Stimulated activated CD4-positive, alpha-beta T cell treated with anti-CD3 and anti-CD28 coated beads, TNF-alpha, amount 100 ng/mL, for 24 hours (primary cell): ENCODE results near the gene ALG1L2.
"Not testable (repeated sequence)": the region's sequence is repeated elsewhere in the genome, so short reads cannot be mapped to it uniquely, and the experiment has no call there.

Experiments
- DNase-seq, 3 experiments: peaks; one replicate each; pipeline ENCODE4 v3.0.0-alpha.2; 2020; ENCODE audit warnings: low read depth in 3 of 3

The ALG1L2 gene, protein sequence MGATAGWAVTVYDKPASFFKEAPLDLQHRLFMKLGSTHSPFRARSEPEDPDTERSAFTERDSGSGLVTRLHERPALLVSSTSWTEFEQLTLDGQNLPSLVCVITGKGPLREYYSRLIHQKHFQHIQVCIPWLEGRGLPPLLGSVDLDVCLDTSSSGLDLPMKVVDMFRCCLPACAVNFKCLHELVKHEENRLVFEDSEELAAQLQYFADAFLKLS

DNA sequence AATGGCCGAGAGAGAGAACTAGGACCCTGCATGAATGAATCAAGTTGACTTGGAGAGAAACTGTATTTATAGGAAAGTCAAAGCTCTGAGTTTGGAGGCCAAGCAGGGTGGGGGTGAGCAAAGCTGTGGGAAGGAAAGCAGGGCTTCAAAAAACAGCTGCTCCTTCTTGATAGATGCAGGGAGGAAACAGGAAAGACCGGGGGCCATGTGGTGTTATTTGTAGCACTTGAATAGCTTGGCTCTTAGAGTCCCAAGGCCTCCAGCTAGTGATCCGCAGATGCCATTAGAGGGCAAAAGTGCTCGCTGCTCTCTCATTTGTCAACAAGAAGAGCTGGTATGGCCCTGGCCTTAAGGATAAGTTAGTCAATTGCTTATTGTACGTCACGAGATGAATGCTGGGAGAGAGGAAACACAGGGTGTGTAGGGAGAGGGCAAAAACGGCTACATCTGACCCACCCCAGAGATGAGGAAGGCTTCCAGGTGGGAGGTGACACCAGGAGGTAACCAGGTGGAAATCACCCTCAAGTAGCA, at the start of gene ALG1L2:
TSS of gene ALG1L2 (plus strand) at position 481 of the 531 bp plus-strand sequence. CDS start 186 bp downstream, outside the sequence.
- no peak for DNase-seq

DNA sequence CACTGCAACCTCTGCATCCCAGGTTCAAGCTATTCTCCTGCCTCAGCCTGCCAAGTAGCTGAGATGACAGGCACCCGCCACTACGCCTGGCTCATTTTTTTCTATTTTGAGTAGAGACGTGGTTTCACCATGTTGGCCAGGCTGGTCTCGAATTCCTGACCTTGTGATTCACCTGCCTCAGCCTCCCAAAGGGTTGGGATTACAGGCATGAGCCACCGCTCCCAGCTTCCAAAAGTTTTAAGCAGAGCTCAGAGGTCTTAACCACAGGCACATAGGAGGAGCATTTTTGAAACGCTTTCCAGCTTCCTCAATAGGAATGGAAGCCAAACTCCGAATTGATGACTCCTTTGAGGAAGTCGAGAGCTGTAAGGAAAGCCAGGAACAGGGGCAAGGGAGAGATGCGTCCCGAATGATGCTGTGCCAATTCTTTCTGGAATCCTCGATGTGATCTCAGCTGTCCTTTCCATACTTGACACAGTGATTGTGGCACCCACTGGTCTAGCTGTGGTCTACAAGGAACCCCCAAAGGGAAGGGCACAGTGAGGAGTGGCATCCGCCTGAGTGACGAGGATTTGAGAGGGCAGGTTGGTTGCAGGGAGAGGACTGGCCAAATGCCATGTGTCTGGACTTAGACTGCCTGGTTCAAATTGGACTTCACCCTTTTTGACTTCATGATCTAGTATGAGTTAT, 44.4 kb upstream of the ALG1L2 start:
- not testable (repeated sequence) for DNase-seq

DNA sequence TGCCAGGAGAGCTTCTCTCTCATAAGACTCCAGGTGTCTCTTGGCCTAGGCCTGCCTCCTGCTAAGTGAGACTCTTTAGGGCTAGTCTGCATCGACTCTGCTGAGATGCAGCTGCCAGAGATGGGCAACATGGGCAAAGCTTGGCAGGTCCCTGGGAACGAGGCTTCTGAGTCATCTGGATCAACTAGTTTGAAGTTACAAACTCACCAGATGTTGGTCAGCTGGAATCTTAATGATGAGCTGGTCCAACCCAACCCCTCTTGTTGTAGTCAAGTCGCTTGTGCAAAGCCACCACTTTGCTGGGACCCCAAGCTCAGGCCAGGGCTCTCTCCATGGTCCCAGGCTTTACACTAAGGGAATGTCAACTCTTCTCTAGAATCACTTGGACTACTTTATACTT, 38.9 kb upstream of the ALG1L2 start:
- DNase-seq, result not testable (repeated sequence)

DNA sequence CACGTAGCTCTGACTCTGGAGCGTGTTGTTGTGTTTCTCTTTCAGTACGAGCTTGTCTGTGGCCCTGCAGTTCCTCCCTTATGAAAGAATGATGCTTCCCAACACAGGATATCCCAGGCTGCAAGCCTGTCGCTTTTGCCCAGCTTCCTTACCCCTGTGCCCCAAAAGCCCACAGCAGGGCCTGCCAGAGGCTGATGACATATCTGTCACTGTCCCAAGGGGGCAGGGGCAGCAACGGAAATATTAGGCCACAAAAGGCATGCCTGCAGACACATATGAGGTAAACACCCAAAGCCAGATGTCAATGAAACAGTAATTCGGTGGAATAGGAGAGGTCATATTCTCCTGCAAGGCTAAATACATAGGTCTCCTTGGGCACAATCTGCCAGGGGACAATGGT, 38.0 kb upstream of the ALG1L2 start:
- not testable (repeated sequence) for DNase-seq

DNA sequence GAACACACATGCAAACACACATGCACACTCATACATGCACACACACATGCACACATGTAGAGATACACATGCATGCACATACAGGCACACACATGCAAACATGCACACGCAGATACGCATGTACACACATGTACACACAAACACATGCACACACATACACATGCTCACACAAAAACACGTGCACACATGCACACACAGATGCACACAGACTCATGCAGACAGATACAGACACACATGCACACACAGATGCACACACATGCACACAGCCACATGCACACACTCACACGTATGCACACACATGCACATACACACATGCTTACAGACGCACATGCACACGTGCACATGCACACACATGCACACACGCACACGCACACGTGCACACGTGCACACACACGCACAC, 37.3 kb upstream of the ALG1L2 start:
- DNase-seq, result no peak

DNA sequence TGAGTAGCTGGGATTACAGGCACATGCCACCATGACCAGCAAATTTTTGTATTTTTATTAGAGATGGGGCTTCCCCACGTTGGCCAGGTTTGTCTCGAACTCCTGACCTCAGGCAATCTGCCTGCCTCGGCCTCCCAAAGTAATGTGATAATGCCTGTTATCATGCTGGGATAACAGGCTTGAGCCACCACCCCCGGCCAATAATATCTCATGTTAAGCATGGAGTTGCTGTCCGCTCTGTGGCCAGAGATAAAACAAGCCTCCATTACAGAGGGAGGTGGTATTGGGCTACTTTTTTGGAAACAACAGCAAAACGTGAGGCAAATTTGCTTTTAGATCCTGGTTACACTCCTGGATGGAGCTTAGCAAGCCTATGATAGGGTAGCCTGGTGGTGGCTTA, 32.9 kb upstream of the ALG1L2 start:
- DNase-seq, result no peak

DNA sequence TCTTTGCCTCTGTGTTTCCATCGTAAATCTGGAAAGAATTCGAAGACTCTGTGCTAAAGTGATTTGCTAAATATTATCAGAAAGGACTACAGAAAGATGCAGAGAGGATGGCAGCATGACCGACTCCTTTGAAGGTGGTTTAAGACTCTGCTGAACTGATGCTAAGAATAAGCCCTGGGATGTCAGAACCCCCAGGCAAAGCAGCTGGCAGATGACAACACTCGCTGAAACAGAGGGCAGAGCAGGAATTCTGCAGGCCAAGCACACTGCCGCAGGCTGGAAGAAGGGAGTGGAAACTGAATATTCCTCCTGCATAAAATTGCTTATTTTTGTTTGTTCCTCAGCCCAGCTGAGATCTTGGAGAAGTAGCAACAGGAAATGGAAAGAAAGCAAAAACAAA, 29.3 kb upstream of the ALG1L2 start:
- not testable (repeated sequence) for DNase-seq

DNA sequence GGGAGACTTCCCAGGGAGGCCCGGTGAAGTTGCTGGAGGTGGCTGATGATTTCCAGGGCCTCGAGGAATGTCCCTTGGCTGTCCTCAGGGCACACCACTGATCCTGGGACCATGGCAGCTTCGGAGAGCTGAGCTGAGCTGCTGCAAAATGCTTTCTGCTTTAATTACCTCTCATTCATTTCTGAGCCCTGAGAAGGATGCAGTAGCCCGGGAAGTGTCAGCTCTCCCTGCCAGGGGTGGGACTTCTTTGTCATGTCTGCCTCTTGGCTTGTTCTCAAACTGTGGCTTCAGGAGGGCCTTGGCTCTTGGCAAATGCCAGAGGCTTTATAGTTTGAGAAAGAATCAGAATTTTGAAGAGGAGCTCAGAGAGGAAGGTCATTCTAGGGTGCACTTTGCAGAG, 28.7 kb upstream of the ALG1L2 start:
- not testable (repeated sequence) for DNase-seq

DNA sequence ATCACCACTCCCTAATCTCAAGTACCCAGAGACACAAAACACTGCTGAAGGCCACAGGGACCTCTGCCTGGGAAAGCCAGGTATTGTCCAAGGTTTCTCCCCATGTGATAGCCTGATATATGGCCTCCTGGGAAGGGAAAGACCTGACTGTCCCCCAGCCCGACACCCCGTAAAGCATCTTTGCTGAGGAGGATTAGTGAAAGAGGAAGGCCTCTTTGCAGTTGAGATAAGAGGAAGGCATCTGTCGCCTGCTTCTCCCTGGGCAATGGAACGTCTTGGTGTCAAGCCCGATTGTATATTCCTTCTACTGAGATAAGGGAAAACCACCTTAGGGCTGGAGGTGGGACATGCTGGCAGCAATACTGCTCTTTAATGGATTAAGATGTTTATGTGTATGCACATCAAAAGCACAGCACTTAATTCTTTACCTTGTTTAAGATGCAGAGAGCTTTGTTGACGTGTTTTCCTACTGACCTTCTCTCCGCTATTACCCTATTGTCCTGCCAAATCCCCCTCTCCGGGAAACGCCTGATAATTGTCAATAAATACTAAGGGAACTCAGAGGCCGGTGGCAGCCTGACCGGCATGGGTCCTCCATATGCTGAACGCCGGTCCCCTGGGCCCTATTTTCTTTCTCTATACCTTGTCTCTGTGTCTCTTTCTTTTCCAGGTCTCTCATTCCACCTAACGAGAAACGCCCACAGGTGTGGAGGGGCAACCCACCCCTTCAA, 23.9 kb upstream of the ALG1L2 start:
- DNase-seq, result not testable (repeated sequence)

DNA sequence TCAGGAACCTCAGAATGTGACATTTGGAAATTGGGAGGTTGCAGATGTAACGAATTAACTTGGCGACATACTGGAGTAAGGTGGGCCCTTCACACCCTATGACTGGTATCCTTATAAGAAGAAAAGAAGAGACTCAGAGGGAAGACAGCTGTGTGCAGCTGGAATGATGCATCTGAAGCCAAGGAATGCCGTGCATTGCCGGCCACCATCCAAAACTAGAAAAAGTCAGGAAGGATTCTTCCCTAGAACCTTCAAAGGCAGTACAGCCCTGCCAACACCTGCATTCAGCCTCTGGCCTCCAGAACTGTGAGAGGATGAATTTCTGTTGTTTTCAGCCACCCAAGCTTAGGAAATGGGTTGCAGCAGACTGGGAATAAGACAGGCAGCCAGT, 23.4 kb upstream of the ALG1L2 start:
- DNase-seq, result not testable (repeated sequence)

DNA sequence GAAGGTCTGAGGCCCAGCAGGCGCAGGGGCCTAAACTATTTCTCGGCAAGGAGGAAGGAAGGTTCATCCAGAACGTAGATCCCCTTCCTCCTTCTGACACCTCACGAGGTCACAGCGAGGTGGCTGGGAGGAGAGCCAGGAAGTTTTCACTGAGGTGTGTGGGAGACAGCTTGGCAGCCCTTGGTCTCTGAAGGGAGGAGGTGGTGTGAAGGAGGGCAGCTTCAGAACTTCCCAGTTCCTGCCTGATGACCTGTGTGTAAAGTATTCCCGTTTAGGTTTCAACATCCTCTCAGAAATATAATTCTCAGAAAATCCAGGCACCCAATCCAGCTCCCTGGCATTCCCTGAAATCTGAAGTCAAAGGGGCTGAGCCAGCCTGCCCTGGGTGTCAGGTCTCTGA, 22.9 kb upstream of the ALG1L2 start:
- DNase-seq, result not testable (repeated sequence)

DNA sequence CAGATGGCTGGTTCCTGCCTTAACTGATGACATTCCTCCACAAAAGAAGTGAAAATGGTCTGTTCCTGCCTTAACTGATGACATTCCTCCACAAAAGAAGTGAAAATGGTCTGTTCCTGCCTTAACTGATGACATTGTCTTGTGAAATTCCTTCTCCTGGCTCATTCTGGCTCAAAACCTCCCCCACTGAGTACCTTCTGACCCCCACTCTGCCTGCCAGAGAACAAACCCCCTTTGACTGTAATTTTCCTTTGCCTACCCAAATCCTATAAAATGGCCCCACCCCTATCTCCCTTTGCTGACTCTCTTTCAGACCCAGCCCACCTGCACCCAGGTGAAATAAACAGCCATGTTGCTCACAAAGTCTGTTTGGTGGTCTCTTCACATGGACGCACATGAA, 22.5 kb upstream of the ALG1L2 start:
- DNase-seq, result not testable (repeated sequence)

DNA sequence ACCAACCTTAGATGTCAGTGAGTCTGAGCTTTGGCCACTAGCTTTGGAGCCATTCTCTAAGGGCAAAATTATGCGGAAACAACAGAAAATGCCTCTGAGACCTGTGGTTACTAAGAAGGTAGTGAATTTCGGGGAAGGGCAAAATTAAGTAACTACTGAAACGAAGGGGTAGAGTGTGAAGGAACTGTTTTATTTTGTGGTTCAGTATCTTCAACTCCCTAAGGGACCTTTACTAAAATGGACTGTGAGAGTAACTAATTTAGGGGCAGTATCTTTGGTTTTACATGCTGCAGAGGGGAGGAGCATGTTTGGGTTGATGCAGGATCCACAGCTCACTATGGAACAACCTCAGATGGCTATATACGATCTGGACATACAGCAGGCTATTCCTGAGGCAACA, 8.0 kb upstream of the ALG1L2 start:
- no peak for DNase-seq

DNA sequence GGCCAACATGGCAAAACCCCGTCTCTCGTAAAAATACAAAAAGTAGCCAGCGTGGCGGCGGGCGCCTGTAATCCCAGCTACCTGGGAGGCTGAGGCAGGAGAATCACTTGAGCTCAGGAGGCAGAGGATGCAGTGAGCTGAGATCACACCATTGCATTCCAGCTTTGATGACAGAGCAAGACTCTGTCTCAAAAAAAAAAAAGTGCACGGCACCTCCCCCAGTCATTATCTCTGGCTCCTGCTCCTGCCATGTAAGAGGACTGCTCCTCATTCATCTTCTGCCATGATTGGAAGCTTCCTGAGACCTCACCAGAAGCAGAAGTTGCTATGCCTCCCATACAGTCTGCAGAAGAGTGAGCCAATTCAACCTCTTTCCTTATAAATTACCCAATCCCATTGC, 4.0 kb upstream of the ALG1L2 start:
- DNase-seq, result no peak

DNA sequence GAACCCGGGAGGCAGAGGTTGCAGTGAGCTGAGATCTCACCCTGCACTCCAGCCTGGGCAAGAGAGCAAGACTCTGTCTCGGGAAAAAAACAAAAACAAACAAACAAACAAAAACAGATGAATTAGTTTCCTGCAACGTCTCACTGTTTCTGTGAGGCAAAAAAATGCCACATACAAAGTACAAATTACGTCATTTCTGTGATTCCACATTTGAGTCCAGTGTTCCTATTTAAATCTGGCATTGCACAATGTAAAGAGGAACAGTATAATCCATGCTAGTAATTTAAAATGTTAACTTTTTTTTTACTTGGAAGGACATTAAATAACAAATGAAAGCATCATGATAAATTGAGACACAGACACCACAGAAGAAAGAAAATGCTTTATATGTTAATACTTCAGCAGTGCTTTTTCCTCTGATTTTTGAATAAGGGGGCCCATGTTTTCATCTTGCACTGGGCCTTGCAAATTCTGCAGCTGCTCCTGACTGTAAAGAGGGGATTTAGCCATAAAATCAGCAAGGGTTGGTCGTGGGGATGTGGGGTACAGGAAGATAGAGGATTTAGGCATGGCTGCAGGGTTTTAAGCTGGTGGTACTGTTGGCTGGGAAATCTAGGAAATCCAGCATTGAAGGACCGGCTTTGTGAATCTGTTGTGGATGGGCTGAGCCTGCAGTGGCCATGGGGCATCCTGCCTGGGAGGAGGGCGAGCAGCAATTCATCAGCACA, 1.9 kb downstream of the ALG1L2 start:
- not testable (repeated sequence) for DNase-seq

DNA sequence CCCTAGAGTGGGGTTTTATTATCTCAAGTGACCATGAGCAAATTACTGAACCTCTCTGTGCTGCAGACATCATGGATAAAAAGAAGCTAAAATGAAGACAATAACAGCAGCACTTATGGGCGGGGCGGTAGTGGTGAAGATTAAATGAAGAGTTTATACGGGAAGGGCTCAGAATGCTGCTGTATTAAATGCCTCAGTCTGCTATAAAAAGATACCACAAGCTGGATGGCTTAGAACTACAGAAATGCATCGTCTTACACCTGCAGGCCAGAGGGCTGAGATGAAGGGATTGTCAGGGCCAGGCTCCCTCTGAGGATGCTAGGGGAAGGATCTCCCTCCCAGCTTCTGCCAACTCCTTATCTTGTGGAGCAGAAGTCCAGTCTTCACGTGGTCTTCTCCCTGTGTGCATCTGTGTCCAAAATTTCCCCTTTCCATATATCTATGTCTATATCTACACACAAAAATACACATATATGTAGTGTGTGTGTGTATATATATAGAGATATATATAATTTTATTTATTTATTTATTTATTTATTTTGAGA, 2.9 kb downstream of the ALG1L2 start:
- DNase-seq, result no peak

DNA sequence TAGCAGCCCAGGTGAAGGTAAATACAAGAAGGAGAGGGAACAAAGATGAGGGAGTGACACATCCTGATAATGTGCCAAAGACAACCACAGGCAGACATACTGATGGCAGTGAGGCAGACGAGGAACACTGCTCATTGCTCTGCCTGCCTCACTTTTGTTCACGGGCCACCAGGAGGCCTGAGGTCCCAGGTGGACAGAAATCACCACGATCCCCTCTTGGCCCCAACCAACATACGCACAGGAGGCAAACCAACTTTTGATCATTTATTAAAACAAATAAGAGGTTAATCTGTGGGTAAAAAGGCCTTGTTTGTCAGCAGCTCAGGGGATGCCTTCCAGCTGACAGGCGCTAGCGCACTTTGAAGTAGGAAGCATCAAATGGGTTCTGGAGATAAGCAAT, 4.2 kb downstream of the ALG1L2 start:
- no peak for DNase-seq

DNA sequence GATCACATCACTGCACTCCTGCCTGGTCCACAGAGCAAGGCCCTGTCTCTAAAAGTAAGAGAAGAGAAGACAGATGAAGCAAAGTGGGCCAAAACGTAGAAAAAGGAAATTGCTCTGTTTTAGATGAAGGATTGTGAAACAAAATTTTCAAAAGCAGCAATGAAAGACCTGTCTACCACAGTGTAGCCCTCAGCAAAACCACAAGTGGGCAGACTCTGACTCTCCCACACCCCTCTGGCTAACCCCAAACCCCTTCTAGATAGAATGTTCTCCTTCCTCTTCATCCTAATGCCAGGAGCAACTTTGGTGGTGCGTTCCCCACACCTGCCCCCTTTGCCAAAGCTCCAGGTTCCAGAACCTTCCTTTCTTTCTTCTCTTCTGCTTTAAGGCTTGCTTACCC, 5.0 kb downstream of the ALG1L2 start:
- not testable (repeated sequence) for DNase-seq

DNA sequence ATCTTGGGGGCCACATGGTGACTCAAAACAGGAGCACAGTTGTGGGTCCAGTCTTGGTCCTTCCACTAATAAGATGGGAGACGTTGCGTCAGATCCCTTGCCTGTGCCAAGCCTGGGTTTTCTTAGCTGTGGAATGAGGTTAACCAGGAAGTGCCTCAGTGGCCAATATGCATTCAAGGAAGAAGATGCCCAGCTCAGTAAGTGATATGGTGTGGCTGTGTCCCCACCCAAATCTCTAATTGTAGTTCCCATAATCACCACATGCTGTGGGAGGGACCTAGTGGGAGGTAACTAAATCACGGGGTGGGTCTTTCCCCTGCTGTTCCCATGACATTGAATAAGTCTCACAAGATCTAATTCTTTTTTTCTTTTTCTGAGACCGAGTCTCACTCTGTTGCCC, 6.4 kb downstream of the ALG1L2 start:
- no peak for DNase-seq

DNA sequence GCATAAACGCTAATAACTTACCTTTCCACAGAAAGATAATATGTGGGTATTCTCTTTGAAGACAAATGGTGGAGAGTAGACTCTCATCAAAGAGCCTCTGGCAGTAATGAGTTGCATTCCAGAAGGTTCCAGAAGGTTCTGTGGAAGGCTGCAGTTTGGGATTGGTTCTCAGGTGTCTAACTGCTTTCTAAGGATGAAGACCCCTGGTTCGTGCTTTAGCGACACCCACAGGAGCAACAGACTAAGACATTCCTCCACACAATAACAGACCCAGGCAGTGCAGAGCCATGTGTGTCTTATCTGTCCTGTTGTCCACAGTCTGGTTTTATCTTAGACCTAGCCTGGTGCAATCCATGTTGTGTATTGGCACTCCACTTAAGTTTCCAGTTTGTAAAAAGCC, 9.1 kb downstream of the ALG1L2 start:
- DNase-seq, result not testable (repeated sequence)

DNA sequence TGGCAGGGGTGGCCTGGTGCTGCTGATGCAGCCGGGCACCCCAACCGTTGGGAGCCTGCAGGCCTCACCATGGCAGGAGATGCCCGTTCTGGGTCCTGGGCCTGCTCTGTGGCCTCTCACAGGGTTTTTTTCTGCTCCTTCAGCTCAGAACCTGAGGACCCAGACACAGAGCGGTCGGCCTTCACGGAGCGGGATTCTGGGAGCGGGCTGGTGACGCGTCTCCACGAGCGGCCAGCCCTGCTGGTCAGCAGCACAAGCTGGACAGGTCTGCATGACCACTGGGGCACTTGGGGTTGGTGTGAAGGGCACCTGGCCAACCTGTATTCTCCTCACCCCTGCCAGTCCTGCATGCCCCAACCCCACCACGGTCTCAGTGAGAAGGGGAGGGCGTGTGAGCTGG, 10.3 kb downstream of the ALG1L2 start:
- no peak for DNase-seq
